ENCODE data around the gene SLITRK6. TPM values are rescaled to one million over a fixed set of nuclear protein-coding genes. Genes with fewer than 3 reads are reported as not detected.

Gene SLITRK6, protein sequence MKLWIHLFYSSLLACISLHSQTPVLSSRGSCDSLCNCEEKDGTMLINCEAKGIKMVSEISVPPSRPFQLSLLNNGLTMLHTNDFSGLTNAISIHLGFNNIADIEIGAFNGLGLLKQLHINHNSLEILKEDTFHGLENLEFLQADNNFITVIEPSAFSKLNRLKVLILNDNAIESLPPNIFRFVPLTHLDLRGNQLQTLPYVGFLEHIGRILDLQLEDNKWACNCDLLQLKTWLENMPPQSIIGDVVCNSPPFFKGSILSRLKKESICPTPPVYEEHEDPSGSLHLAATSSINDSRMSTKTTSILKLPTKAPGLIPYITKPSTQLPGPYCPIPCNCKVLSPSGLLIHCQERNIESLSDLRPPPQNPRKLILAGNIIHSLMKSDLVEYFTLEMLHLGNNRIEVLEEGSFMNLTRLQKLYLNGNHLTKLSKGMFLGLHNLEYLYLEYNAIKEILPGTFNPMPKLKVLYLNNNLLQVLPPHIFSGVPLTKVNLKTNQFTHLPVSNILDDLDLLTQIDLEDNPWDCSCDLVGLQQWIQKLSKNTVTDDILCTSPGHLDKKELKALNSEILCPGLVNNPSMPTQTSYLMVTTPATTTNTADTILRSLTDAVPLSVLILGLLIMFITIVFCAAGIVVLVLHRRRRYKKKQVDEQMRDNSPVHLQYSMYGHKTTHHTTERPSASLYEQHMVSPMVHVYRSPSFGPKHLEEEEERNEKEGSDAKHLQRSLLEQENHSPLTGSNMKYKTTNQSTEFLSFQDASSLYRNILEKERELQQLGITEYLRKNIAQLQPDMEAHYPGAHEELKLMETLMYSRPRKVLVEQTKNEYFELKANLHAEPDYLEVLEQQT
- 12.8 and 17.8 TPM in 2 replicates for total RNA-seq

DNA sequence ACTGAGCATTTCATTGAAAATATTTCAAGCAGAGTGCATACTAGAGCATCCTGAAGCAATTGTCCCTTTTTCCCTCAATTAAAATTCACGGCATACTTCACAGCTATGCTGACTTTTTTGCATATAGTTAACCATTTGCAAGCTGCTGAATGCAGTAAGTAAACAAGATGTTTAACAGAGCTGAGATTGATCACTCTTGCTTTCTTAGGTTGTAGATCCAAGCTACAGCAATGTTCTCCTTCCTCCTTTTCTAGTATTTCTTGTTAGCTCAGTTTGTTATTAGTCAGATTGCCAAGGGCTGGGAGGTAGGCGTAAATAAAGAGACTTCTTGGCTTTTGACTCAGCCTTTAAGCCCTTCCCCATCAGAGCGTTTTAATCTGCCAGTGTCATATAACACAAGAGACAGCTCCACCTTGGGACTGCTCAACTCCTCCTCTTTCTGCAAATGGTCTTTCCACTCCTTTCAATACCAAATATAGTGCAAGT, at the start of gene SLITRK6:
Gene SLITRK6, minus strand, starts transcription at position 323 of the 486 bp plus-strand sequence. CDS start 2,911 bp downstream, outside the sequence.

Data from airway epithelial cell (primary cell).